CD4-positive, alpha-beta T cell (primary cell): ENCODE data around the gene HS3ST2. TPM values are rescaled to one million over a fixed set of nuclear protein-coding genes. Genes with fewer than 3 reads are reported as not detected.

Experiments used
- ATAC-seq: fragments of 200-7000 bp; cut with Tn5 transposase; one replicate; pipeline ENCODE4 v1.10.0; 2022; ENCODE audit warnings: mild to moderate bottlenecking; ENCODE audit not compliant: poor library complexity
- CTCF ChIA-PET: fragments of 350-600 bp; sonication (Branson Sonifier 250); formaldehyde crosslinking; loops from one replicate; lab custom pipeline; 2021; ENCODE audit warnings: antibody characterized with exemption, inconsistent platforms; lab: Charles Lee
- POLR2A ChIA-PET: fragments of 350-600 bp; sonication (Branson Sonifier 250); formaldehyde crosslinking; loops from one replicate; lab custom pipeline; 2021; ENCODE audit warnings: antibody characterized with exemption, inconsistent platforms; lab: Charles Lee
- DNase-seq, 14 experiments: peaks; one replicate each; pipeline ENCODE4 v3.0.0-alpha.2; 2013 to 2020; ENCODE audit warnings: mixed read lengths in 2 of 14
- H3K27ac ChIP-seq, 2 donors: one replicate each; pipeline versions ENCODE4 v1.5.1 to v1.7.0; 2013; ENCODE audit warnings: low read length in 2 of 2, low read depth in 1 of 2, mild to moderate bottlenecking in 1 of 2
- H3K27me3 ChIP-seq, 2 experiments: 1 replicate in 1 of 2; 2 replicates in 1 of 2; pipeline versions ENCODE4 v1.6.1 to v1.7.0; 2013; ENCODE audit warnings: low read length in 2 of 2, control low read depth in 1 of 2, mild to moderate bottlenecking in 1 of 2, moderate library complexity in 1 of 2; ENCODE audit not compliant: insufficient read depth in 2 of 2, control insufficient read depth in 1 of 2
- H3K36me3 ChIP-seq: one replicate; pipeline ENCODE4 v1.6.1; 2013; ENCODE audit warnings: low read length, control low read depth; ENCODE audit not compliant: insufficient read depth
- H3K4me1 ChIP-seq: one replicate; pipeline ENCODE4 v1.6.1; 2013; ENCODE audit warnings: low read length, control low read depth; ENCODE audit not compliant: insufficient read depth
- H3K4me3 ChIP-seq: one replicate; pipeline ENCODE4 v1.5.1; 2013; ENCODE audit warnings: mild to moderate bottlenecking, low read length, moderate library complexity
- H3K9me3 ChIP-seq, 2 experiments: 1 replicate in 1 of 2; 2 replicates in 1 of 2; pipeline versions ENCODE4 v1.6.1 to v1.7.0; 2013; ENCODE audit warnings: low read length in 2 of 2, mild to moderate bottlenecking in 2 of 2, control low read depth in 1 of 2, moderate library complexity in 1 of 2; ENCODE audit not compliant: control insufficient read depth in 1 of 2, insufficient read depth in 1 of 2
- H3K27ac Mint-ChIP-seq: one replicate; pipeline ENCODE4 v1.8.0; 2020; ENCODE audit warnings: mixed read lengths
- H3K27me3 Mint-ChIP-seq: one replicate; pipeline ENCODE4 v1.8.0; 2021; ENCODE audit warnings: mixed read lengths
- H3K36me3 Mint-ChIP-seq: one replicate; pipeline ENCODE4 v1.8.0; 2021; ENCODE audit warnings: low read depth, mixed read lengths
- H3K4me1 Mint-ChIP-seq: one replicate; pipeline ENCODE4 v1.8.0; 2021; ENCODE audit warnings: low read depth, mixed read lengths
- H3K4me3 Mint-ChIP-seq: one replicate; pipeline ENCODE4 v1.8.0; 2020; ENCODE audit warnings: mild to moderate bottlenecking, mixed read lengths
- H3K9me3 Mint-ChIP-seq: one replicate; pipeline ENCODE4 v1.8.0; 2020; ENCODE audit warnings: mixed read lengths
- intact Hi-C, 2 experiments: fragments of 100-400 bp; cut with DNase I in 1 of 2; cut with micrococcal nuclease in 1 of 2; formaldehyde crosslinking; loops; one replicate each; pipeline versions ENCODE4 v1.15.1 to v1.9.0; 2023 to 2025; cut with DNase I, micrococcal nuclease
- total RNA-seq, 174 experiments: library from RNA in 2 of 174; stranded (reverse) in 2 of 174; gene quantifications; one replicate each; pipeline ENCODE4 v1.2.3 and lab custom pipeline; 2021 to 2026
- TF ChIP-seq, protein P1 (sequence below): fragments of 200-600 bp; IDR thresholded peaks from one replicate; pipeline ENCODE4 v1.8.0; 2022; ENCODE audit warnings: antibody characterized with exemption, mild to moderate bottlenecking

Gene HS3ST2
- total RNA-seq, 2 experiments from 2014 or later: not detected

DNA sequence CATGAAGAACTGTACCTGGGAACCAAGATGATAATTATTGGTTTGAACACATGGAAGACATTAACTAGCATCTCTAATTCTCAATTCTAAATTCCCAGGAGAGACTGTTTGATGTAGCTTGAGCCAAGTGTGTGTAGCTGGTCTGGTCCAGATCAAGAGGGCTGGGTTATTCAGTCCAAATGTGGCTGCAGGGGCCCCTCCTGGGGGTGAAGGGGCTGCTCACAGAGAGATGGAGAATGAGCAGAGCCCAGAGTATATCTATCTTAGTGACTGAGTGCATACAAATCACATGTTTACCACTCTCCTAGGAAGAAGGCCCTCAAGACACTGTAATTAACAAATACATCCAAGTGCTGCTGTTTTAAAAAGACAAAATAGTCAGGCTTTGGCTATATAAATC lies 50.4 kb downstream of the HS3ST2 start:
- H3K27me3 ChIP-seq: peaks cover 8% of the 10 kb centered on the region in 2 experiments
- no peak overlapping the region for H3K27ac ChIP-seq
- DNase-seq (no peak), ATAC-seq (no peak)
- no peaks in the 10 kb centered on the region for H3K36me3 ChIP-seq
- Mint-ChIP-seq H3K4me1 (no peaks in the 10 kb centered on the region), H3K9me3 (no peaks in the 10 kb centered on the region), H3K27ac (no peak overlapping the region), H3K36me3 (no peaks in the 10 kb centered on the region), H3K27me3 (peaks cover 49% of the 10 kb centered on the region), H3K4me3 (no peak overlapping the region)
- intact Hi-C loops: no loop called here
- TF ChIP-seq, protein P1, sequence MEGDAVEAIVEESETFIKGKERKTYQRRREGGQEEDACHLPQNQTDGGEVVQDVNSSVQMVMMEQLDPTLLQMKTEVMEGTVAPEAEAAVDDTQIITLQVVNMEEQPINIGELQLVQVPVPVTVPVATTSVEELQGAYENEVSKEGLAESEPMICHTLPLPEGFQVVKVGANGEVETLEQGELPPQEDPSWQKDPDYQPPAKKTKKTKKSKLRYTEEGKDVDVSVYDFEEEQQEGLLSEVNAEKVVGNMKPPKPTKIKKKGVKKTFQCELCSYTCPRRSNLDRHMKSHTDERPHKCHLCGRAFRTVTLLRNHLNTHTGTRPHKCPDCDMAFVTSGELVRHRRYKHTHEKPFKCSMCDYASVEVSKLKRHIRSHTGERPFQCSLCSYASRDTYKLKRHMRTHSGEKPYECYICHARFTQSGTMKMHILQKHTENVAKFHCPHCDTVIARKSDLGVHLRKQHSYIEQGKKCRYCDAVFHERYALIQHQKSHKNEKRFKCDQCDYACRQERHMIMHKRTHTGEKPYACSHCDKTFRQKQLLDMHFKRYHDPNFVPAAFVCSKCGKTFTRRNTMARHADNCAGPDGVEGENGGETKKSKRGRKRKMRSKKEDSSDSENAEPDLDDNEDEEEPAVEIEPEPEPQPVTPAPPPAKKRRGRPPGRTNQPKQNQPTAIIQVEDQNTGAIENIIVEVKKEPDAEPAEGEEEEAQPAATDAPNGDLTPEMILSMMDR: no peak
- ChIA-PET CTCF (no interaction called here), POLR2A (no interaction called here)
- no peak overlapping the region for H3K4me3 ChIP-seq
- H3K9me3 ChIP-seq: no peaks in the 10 kb centered on the region
- no peaks in the 10 kb centered on the region for H3K4me1 ChIP-seq

DNA sequence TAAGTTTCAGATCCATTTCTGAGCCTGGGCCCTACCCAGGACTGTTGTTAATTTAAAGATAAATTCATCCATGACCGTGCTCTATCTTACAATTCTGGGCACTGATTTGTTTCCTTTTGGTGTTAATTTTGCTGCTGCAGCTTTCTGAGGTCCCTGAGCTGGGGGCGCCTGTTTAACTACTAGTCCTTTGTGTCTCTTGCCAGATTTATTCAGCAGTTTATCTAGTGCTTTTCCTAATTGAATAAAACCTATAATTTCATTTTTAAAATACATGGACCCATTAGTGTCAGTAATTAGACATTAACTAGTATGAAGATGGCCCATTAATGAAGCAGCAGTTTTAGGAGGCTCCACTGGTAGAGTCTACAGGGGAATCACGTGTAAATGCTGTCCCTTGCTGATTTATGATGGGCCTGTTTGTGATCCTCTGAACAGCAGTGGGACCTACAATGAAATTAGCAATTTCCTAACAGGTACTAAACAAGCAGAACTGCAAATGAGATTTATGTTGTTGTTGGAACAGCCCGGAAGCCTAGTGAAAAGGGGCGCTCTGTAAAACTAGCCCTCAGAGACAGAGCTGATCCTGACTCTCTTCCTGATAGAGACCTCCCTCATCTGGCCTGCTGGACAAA lies 54.7 kb downstream of the HS3ST2 start:
- Histone ChIP-seq H3K4me1 (no peaks in the 10 kb centered on the region), H3K36me3 (no peaks in the 10 kb centered on the region), H3K27me3 (peaks cover 0 to 3% of the 10 kb centered on the region in 2 experiments), H3K4me3 (no peak overlapping the region), H3K9me3 (no peaks in the 10 kb centered on the region), H3K27ac (no peak overlapping the region)
- DNase-seq (no peak), ATAC-seq (no peak)
- intact Hi-C loops: no loop called here
- Mint-ChIP-seq H3K9me3 (no peaks in the 10 kb centered on the region), H3K36me3 (no peaks in the 10 kb centered on the region), H3K27me3 (peaks cover 21% of the 10 kb centered on the region), H3K4me3 (no peak overlapping the region), H3K4me1 (no peaks in the 10 kb centered on the region), H3K27ac (no peak overlapping the region)
- ChIA-PET CTCF (no interaction called here), POLR2A (no interaction called here)
- TF ChIP-seq, protein P1: no peak

DNA sequence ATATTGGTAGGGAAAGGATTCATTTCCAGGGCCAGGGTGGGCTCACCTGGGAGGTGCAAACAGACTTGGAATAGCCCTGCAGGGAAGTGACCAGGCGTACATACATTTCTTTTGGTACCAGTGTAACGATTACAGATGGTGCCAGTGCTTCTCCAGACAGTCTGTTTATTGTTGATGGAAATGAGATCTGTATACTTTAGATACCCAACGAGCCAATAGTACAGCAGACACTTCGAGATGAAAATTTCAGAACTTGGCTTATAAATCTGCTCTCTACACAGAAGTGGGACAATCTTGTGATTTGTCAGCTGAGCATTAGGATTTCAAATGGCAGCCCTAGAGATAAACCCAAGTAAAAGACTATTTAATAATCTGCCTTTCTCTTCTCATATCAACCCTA lies 57.9 kb downstream of the HS3ST2 start:
- TF ChIP-seq, protein P1: no peak
- no peak for DNase-seq
- no peak overlapping the region for H3K4me3 Mint-ChIP-seq
- no peak overlapping the region for H3K27ac Mint-ChIP-seq
- Histone ChIP-seq H3K27ac (no peak overlapping the region), H3K27me3 (no peaks in the 10 kb centered on the region), H3K9me3 (no peaks in the 10 kb centered on the region), H3K4me1 (no peaks in the 10 kb centered on the region), H3K4me3 (no peak overlapping the region), H3K36me3 (no peaks in the 10 kb centered on the region)
- H3K9me3 Mint-ChIP-seq: no peaks in the 10 kb centered on the region
- H3K4me1 Mint-ChIP-seq: no peaks in the 10 kb centered on the region
- no peak for ATAC-seq
- no peaks in the 10 kb centered on the region for H3K36me3 Mint-ChIP-seq
- intact Hi-C loops: no loop called here
- H3K27me3 Mint-ChIP-seq: peaks cover 13% of the 10 kb centered on the region
- ChIA-PET CTCF (no interaction called here), POLR2A (interaction anchor here (0.6 kb wide), 1 partner anchor 110 kb away, joined by 3 read pairs; no protein-coding TSS in a partner anchor)
